GM19239 (cell line): ENCODE data around the gene NOBOX.
A peak's percentile ranks its signal among the peaks of the same experiment; 100 is the strongest.
"Not testable (repeated sequence)": the region's sequence is repeated elsewhere in the genome, so short reads cannot be mapped to it uniquely, and the experiment has no call there.

Source experiments
- DNase-seq: peaks from one replicate; pipeline ENCODE4 v3.0.0; 2011; ENCODE audit warnings: low spot score; ENCODE audit not compliant: insufficient read length
- FAIRE-seq: peaks from 2 replicates; lab custom pipeline; 2011; peaks lifted over from hg19 to GRCh38; lab: Jason Lieb, UNC

The NOBOX gene

GRCh38 chr7:144403649-144404061 is at the start of gene NOBOX:
TSS of gene NOBOX (minus strand) at chr7:144403693.
- no peak for FAIRE-seq
- DNase-seq = no peak

- no peak for FAIRE-seq
- DNase-seq = no peak
Observed at GRCh38 chr7:144452064-144452463, 48.6 kb upstream of the NOBOX start.

GRCh38 chr7:144445590-144445989 is 42.1 kb upstream of the NOBOX start:
- DNase-seq = no peak
- no peak for FAIRE-seq

GRCh38 chr7:144439717-144440205 is 36.3 kb upstream of the NOBOX start:
- DNase-seq (no peak), FAIRE-seq (no peak)

GRCh38 chr7:144438759-144439158 is 35.3 kb upstream of the NOBOX start:
- DNase-seq (no peak), FAIRE-seq (no peak)

- DNase-seq (no peak), FAIRE-seq (peak; percentile 83)
Observed at GRCh38 chr7:144437370-144438191, 34.1 kb upstream of the NOBOX start.

- DNase-seq = no peak
- no peak for FAIRE-seq
Observed at GRCh38 chr7:144436500-144436899, 33.0 kb upstream of the NOBOX start.

- DNase-seq = no peak
- FAIRE-seq = no peak
Observed at GRCh38 chr7:144428431-144428830, 24.9 kb upstream of the NOBOX start.

- DNase-seq, FAIRE-seq: not testable (repeated sequence)
Observed at GRCh38 chr7:144427539-144427938, 24.0 kb upstream of the NOBOX start.

- DNase-seq, FAIRE-seq: not testable (repeated sequence)
Observed at GRCh38 chr7:144418931-144419330, 15.4 kb upstream of the NOBOX start.

GRCh38 chr7:144416341-144416740 is 12.8 kb upstream of the NOBOX start:
- FAIRE-seq = no peak
- no peak for DNase-seq

GRCh38 chr7:144415858-144416257 is 12.4 kb upstream of the NOBOX start:
- FAIRE-seq (no peak), DNase-seq (no peak)

GRCh38 chr7:144414815-144415214 is 11.3 kb upstream of the NOBOX start:
- FAIRE-seq = no peak
- DNase-seq = no peak

GRCh38 chr7:144410441-144410840 is 6.9 kb upstream of the NOBOX start:
- no peak for DNase-seq

GRCh38 chr7:144408121-144408520 is 4.6 kb upstream of the NOBOX start:
- DNase-seq (no peak), FAIRE-seq (no peak)

More at GRCh38 chr7:144410441-144410840, 6.9 kb upstream of the NOBOX start:
- no peak for FAIRE-seq

GRCh38 chr7:144407266-144407931 is 3.9 kb upstream of the NOBOX start:
- DNase-seq = no peak
- no peak for FAIRE-seq

GRCh38 chr7:144404946-144405345 is 1.5 kb upstream of the NOBOX start:
- DNase-seq (no peak), FAIRE-seq (no peak)

- FAIRE-seq = no peak
Observed at GRCh38 chr7:144403102-144403501, 391 bp downstream of the NOBOX start.

GRCh38 chr7:144401490-144401889 is 2.0 kb downstream of the NOBOX start:
- DNase-seq (no peak), FAIRE-seq (no peak)

More at GRCh38 chr7:144403102-144403501, 391 bp downstream of the NOBOX start:
- DNase-seq = no peak

- FAIRE-seq (no peak), DNase-seq (no peak)
Observed at GRCh38 chr7:144399946-144400345, 3.5 kb downstream of the NOBOX start.

GRCh38 chr7:144398911-144399310 is 4.6 kb downstream of the NOBOX start:
- no peak for DNase-seq
- FAIRE-seq = no peak
